GM12878 (cell line): Measurements from ENCODE around the gene ARHGAP15.

ENCODE experiments used
- CHD4 ChIP-seq: fragments of 200-600 bp; sonication (generic); IDR thresholded peaks from 2 replicates; pipeline ENCODE4 v1.6.1; 2016; ENCODE audit warnings: mild to moderate bottlenecking
- CTCF ChIP-seq, 3 experiments: IDR thresholded peaks in 2 of 3; conservative IDR thresholded peaks in 1 of 3; 2 replicates each; pipeline ENCODE4 v1.5.1; 2011; ENCODE audit warnings: low read depth in 3 of 3, low read length in 3 of 3, mild to moderate bottlenecking in 3 of 3, control low read depth in 2 of 3, moderate library complexity in 2 of 3, inconsistent platforms in 1 of 3, mixed read lengths in 1 of 3; ENCODE audit not compliant: control insufficient read depth in 2 of 3, insufficient read depth in 1 of 3; ENCODE audit errors: extremely low read depth in 1 of 3
- MEF2B ChIP-seq: fragments of 450-650 bp; IDR thresholded peaks from 2 replicates; pipeline ENCODE4 v1.6.1; 2018; ENCODE audit warnings: mild to moderate bottlenecking, moderate library complexity; ENCODE audit not compliant: partially characterized antibody, poor library complexity, severe bottlenecking
- PBX3 ChIP-seq: IDR thresholded peaks from 2 replicates; pipeline ENCODE4 v1.6.1; 2011; ENCODE audit warnings: mild to moderate bottlenecking, low read depth, low read length, moderate library complexity; ENCODE audit not compliant: insufficient replicate concordance
- RAD21 ChIP-seq: IDR thresholded peaks from 2 replicates; pipeline ENCODE4 v1.6.1; 2011; ENCODE audit warnings: mild to moderate bottlenecking, low read depth, low read length, moderate library complexity; ENCODE audit not compliant: insufficient read depth
- REST ChIP-seq: IDR thresholded peaks from 2 replicates; pipeline ENCODE4 v1.6.1; 2012; ENCODE audit warnings: mild to moderate bottlenecking, low read depth, low read length
- TAF1 ChIP-seq: IDR thresholded peaks from 2 replicates; pipeline ENCODE4 v1.6.1; 2011; ENCODE audit warnings: mild to moderate bottlenecking, low read depth, low read length, borderline replicate concordance
- TARDBP ChIP-seq: IDR thresholded peaks from 2 replicates; pipeline ENCODE4 v1.6.1; 2016; ENCODE audit warnings: borderline replicate concordance
- ZNF217 ChIP-seq: fragments of 450-650 bp; IDR thresholded peaks from 2 replicates; pipeline ENCODE4 v1.6.1; 2017; ENCODE audit warnings: antibody characterized with exemption, mild to moderate bottlenecking
- TF ChIP-seq, protein P1 (sequence below): fragments of 150-350 bp; IDR thresholded peaks from 2 replicates; pipeline ENCODE4 v1.6.1; 2016; ENCODE audit warnings: low read depth, low read length
- TF ChIP-seq, protein P2 (sequence below): fragments of 450-650 bp; formaldehyde crosslinking; IDR thresholded peaks from 2 replicates; pipeline ENCODE4 v1.4.0; 2020; ENCODE audit warnings: mild to moderate bottlenecking, moderate library complexity
- TF ChIP-seq, protein P3 (sequence below): fragments of 450-650 bp; conservative IDR thresholded peaks from 2 replicates; pipeline ENCODE4 v1.6.1; 2017; ENCODE audit warnings: mild to moderate bottlenecking, moderate library complexity

- no peak for TF ChIP-seq TARDBP
- TF ChIP-seq CTCF (IDR thresholded peaks at IDR 0.05 in 2 of 3, conservative IDR thresholded peaks at IDR 0.05 in 1 of 3; ENCODE audit: control insufficient read depth in 2 of 3, extremely low read depth in 1 of 3, insufficient read depth in 1 of 3, low read depth in 3 of 3, low read length in 3 of 3), result no peak
- no peak for TF ChIP-seq RAD21
- TF ChIP-seq, protein P1, sequence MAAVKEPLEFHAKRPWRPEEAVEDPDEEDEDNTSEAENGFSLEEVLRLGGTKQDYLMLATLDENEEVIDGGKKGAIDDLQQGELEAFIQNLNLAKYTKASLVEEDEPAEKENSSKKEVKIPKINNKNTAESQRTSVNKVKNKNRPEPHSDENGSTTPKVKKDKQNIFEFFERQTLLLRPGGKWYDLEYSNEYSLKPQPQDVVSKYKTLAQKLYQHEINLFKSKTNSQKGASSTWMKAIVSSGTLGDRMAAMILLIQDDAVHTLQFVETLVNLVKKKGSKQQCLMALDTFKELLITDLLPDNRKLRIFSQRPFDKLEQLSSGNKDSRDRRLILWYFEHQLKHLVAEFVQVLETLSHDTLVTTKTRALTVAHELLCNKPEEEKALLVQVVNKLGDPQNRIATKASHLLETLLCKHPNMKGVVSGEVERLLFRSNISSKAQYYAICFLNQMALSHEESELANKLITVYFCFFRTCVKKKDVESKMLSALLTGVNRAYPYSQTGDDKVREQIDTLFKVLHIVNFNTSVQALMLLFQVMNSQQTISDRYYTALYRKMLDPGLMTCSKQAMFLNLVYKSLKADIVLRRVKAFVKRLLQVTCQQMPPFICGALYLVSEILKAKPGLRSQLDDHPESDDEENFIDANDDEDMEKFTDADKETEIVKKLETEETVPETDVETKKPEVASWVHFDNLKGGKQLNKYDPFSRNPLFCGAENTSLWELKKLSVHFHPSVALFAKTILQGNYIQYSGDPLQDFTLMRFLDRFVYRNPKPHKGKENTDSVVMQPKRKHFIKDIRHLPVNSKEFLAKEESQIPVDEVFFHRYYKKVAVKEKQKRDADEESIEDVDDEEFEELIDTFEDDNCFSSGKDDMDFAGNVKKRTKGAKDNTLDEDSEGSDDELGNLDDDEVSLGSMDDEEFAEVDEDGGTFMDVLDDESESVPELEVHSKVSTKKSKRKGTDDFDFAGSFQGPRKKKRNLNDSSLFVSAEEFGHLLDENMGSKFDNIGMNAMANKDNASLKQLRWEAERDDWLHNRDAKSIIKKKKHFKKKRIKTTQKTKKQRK, result no peak
- no peak for TF ChIP-seq PBX3
- no peak for TF ChIP-seq MEF2B
- TF ChIP-seq, protein P2, sequence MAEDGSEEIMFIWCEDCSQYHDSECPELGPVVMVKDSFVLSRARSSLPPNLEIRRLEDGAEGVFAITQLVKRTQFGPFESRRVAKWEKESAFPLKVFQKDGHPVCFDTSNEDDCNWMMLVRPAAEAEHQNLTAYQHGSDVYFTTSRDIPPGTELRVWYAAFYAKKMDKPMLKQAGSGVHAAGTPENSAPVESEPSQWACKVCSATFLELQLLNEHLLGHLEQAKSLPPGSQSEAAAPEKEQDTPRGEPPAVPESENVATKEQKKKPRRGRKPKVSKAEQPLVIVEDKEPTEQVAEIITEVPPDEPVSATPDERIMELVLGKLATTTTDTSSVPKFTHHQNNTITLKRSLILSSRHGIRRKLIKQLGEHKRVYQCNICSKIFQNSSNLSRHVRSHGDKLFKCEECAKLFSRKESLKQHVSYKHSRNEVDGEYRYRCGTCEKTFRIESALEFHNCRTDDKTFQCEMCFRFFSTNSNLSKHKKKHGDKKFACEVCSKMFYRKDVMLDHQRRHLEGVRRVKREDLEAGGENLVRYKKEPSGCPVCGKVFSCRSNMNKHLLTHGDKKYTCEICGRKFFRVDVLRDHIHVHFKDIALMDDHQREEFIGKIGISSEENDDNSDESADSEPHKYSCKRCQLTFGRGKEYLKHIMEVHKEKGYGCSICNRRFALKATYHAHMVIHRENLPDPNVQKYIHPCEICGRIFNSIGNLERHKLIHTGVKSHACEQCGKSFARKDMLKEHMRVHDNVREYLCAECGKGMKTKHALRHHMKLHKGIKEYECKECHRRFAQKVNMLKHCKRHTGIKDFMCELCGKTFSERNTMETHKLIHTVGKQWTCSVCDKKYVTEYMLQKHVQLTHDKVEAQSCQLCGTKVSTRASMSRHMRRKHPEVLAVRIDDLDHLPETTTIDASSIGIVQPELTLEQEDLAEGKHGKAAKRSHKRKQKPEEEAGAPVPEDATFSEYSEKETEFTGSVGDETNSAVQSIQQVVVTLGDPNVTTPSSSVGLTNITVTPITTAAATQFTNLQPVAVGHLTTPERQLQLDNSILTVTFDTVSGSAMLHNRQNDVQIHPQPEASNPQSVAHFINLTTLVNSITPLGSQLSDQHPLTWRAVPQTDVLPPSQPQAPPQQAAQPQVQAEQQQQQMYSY (CRISPR knock-in tag), result no peak
- TF ChIP-seq, protein P3, sequence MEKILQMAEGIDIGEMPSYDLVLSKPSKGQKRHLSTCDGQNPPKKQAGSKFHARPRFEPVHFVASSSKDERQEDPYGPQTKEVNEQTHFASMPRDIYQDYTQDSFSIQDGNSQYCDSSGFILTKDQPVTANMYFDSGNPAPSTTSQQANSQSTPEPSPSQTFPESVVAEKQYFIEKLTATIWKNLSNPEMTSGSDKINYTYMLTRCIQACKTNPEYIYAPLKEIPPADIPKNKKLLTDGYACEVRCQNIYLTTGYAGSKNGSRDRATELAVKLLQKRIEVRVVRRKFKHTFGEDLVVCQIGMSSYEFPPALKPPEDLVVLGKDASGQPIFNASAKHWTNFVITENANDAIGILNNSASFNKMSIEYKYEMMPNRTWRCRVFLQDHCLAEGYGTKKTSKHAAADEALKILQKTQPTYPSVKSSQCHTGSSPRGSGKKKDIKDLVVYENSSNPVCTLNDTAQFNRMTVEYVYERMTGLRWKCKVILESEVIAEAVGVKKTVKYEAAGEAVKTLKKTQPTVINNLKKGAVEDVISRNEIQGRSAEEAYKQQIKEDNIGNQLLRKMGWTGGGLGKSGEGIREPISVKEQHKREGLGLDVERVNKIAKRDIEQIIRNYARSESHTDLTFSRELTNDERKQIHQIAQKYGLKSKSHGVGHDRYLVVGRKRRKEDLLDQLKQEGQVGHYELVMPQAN, result no peak
- no peak for TF ChIP-seq TAF1
- TF ChIP-seq CHD4, result no peak
- TF ChIP-seq REST, result no peak
- TF ChIP-seq ZNF217, result no peak
Measured at GRCh38 chr2:143371616-143372015, 242.4 kb downstream of the ARHGAP15 start.
